Stimulated activated CD4-positive, alpha-beta T cell treated with anti-CD3 and anti-CD28 coated beads, Interleukin-4, amount 100 ng/mL, for 1 hour (primary cell): ENCODE results near the gene CALN1.

ENCODE experiments used
- DNase-seq: peaks from one replicate; pipeline ENCODE4 v3.0.0-alpha.2; 2020

The CALN1 gene

GRCh38 chr7:72170475-72170874 lies 241.7 kb downstream of the CALN1 start:
- no peak for DNase-seq

GRCh38 chr7:72163271-72163670 lies 248.9 kb downstream of the CALN1 start:
- DNase-seq = no peak

GRCh38 chr7:72161534-72161933 lies 250.6 kb downstream of the CALN1 start:
- no peak for DNase-seq

- DNase-seq = no peak
These were observed 252.2 kb downstream of the CALN1 start for GRCh38 chr7:72159911-72160310.

- DNase-seq = no peak
These were observed 255.5 kb downstream of the CALN1 start for GRCh38 chr7:72156671-72157070.

- DNase-seq = no peak
These were observed 259.0 kb downstream of the CALN1 start for GRCh38 chr7:72153132-72153512.

- DNase-seq = no peak
These were observed 259.7 kb downstream of the CALN1 start for GRCh38 chr7:72152161-72153131.

GRCh38 chr7:72140566-72140965 lies 271.6 kb downstream of the CALN1 start:
- DNase-seq = no peak

GRCh38 chr7:72127136-72127535 lies 285.0 kb downstream of the CALN1 start:
- no peak for DNase-seq

GRCh38 chr7:72123913-72124312 lies 288.2 kb downstream of the CALN1 start:
- DNase-seq = no peak

GRCh38 chr7:72118366-72118765 lies 293.8 kb downstream of the CALN1 start:
- no peak for DNase-seq

GRCh38 chr7:72114129-72114528 lies 298.0 kb downstream of the CALN1 start:
- no peak for DNase-seq

GRCh38 chr7:72112992-72113391 lies 299.1 kb downstream of the CALN1 start:
- no peak for DNase-seq

GRCh38 chr7:72112530-72112929 lies 299.6 kb downstream of the CALN1 start:
- DNase-seq = no peak

- no peak for DNase-seq
These were observed 301.1 kb downstream of the CALN1 start for GRCh38 chr7:72111086-72111485.

GRCh38 chr7:72109566-72109965 lies 302.6 kb downstream of the CALN1 start:
- DNase-seq = no peak

GRCh38 chr7:72106405-72106804 lies 305.7 kb downstream of the CALN1 start:
- DNase-seq = no peak

GRCh38 chr7:72101444-72101843 lies 310.7 kb downstream of the CALN1 start:
- no peak for DNase-seq

- no peak for DNase-seq
These were observed 312.4 kb downstream of the CALN1 start for GRCh38 chr7:72099784-72100183.

- no peak for DNase-seq
These were observed 313.1 kb downstream of the CALN1 start for GRCh38 chr7:72098807-72099580.

- no peak for DNase-seq
These were observed 314.9 kb downstream of the CALN1 start for GRCh38 chr7:72097226-72097625.

- DNase-seq = no peak
These were observed 319.4 kb downstream of the CALN1 start for GRCh38 chr7:72092769-72093168.

- no peak for DNase-seq
These were observed 324.2 kb downstream of the CALN1 start for GRCh38 chr7:72087926-72088325.
